Calu3 (cell line): ENCODE results near the gene GHRHR. TPM values are rescaled to one million over a fixed set of nuclear protein-coding genes. Genes with fewer than 3 reads are reported as not detected.

ENCODE experiments used
- BruUV-seq: library from RNA; stranded (reverse); fragments of 400-500 nt; replicated peaks from 2 replicates; lab custom pipeline; 2021; lab: Mats Ljungman, UMichigan
- CTCF ChIA-PET: fragments of 300-600 bp; sonication (Branson Sonifier 250); formaldehyde crosslinking; loops from one replicate; lab custom pipeline; 2022; ENCODE audit warnings: antibody characterized with exemption; lab: Charles Lee
- DNase-seq: peaks from one replicate; pipeline ENCODE4 v3.0.0; 2022
- H3K27ac Mint-ChIP-seq: one replicate; pipeline ENCODE4 v1.8.0; 2022; ENCODE audit warnings: mixed read lengths; ENCODE audit not compliant: unreplicated experiment
- H3K27me3 Mint-ChIP-seq: one replicate; pipeline ENCODE4 v1.8.0; 2022; ENCODE audit warnings: mixed read lengths; ENCODE audit not compliant: unreplicated experiment
- H3K36me3 Mint-ChIP-seq: one replicate; pipeline ENCODE4 v1.8.0; 2022; ENCODE audit warnings: mild to moderate bottlenecking, moderate library complexity, mixed read lengths; ENCODE audit not compliant: insufficient read depth, unreplicated experiment
- H3K4me1 Mint-ChIP-seq: one replicate; pipeline ENCODE4 v1.8.0; 2022; ENCODE audit warnings: mild to moderate bottlenecking, low read depth, mixed read lengths; ENCODE audit not compliant: unreplicated experiment
- H3K4me3 Mint-ChIP-seq: one replicate; pipeline ENCODE4 v1.8.0; 2022; ENCODE audit warnings: mild to moderate bottlenecking, low read depth, moderate library complexity, mixed read lengths; ENCODE audit not compliant: unreplicated experiment
- H3K9me3 Mint-ChIP-seq: one replicate; pipeline ENCODE4 v1.8.0; 2022; ENCODE audit warnings: low read depth, mixed read lengths; ENCODE audit not compliant: unreplicated experiment
- intact Hi-C: fragments of 100-400 bp; cut with micrococcal nuclease; formaldehyde crosslinking; loops from one replicate; pipeline ENCODE4 v1.10.0; 2022; ENCODE audit not compliant: unreplicated experiment
- total RNA-seq: library from RNA; stranded (reverse); gene quantifications from 2 replicates; pipeline ENCODE4 v1.2.3, GENCODE V29; 2022
- TF ChIP-seq, protein P1 (sequence below): fragments of 200-600 bp; IDR thresholded peaks from one replicate; pipeline ENCODE4 v1.8.0; 2022; ENCODE audit warnings: antibody characterized with exemption; ENCODE audit not compliant: unreplicated experiment

GHRHR gene
- total RNA-seq, 1 experiment from 2014 or later: not detected

DNA sequence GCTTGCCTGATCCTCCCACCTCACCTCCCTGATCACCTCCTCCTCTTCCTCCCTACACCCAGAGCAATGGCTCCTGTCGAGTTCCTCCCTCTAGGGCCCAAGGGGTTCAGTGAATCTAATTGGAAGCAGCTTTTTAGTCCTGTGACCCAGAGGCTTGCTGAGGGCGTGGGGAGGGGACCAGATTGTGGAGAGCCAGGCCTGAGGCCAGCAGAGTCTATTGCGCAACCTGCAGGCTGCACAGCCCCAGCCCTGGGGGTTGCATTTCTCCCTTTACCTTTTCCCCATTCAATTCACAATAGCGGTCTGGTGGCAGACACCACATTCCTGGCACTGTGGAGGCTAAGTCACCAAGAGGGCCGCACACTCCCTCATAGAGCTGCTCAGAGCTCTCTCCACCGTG lies 32.5 kb downstream of the GHRHR start:
- TF ChIP-seq, protein P1, sequence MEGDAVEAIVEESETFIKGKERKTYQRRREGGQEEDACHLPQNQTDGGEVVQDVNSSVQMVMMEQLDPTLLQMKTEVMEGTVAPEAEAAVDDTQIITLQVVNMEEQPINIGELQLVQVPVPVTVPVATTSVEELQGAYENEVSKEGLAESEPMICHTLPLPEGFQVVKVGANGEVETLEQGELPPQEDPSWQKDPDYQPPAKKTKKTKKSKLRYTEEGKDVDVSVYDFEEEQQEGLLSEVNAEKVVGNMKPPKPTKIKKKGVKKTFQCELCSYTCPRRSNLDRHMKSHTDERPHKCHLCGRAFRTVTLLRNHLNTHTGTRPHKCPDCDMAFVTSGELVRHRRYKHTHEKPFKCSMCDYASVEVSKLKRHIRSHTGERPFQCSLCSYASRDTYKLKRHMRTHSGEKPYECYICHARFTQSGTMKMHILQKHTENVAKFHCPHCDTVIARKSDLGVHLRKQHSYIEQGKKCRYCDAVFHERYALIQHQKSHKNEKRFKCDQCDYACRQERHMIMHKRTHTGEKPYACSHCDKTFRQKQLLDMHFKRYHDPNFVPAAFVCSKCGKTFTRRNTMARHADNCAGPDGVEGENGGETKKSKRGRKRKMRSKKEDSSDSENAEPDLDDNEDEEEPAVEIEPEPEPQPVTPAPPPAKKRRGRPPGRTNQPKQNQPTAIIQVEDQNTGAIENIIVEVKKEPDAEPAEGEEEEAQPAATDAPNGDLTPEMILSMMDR: no peak
- Mint-ChIP-seq H3K27ac (no peak overlapping the region), H3K4me3 (no peak overlapping the region), H3K9me3 (no peaks in the 10 kb centered on the region), H3K4me1 (no peaks in the 10 kb centered on the region), H3K27me3 (peaks cover 55% of the 10 kb centered on the region), H3K36me3 (no peaks in the 10 kb centered on the region)
- no TSS peak for BruUV-seq
- CTCF ChIA-PET: interaction anchor here (1.0 to 1.3 kb wide), 2 partner anchors 11 to 126 kb away, joined by 3 read pairs; no protein-coding TSS in a partner anchor
- intact Hi-C loops: no loop called here
- no peak for DNase-seq

- CTCF ChIA-PET: interaction anchor here (0.6 to 0.9 kb wide), 2 partner anchors 31 to 99 kb away, joined by 3 to 7 read pairs; no protein-coding TSS in a partner anchor
Measured at GRCh38 chr7:30996883-30997282, 33.1 kb downstream of the GHRHR start.

DNA sequence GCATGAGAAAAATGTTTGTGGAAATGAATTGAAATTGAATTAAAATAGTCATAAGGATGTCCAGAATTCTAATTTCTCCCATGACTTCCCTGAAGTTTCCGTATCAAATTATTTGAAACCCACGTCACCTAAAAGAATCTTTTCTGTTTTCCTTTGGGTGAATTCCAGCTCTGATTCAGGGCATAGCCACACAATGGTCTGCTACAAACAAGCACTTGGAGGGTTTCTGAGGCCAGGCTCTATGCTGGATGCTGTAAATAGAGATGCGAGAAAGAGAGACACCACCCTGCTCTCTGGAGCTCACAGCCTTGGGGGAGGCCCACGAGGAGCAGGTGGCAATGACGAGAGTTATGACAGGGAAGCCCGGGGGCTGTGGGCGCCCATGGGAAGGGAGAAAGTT lies 33.6 kb downstream of the GHRHR start:
- CTCF ChIA-PET: interaction anchor here (0.6 to 0.9 kb wide), 2 partner anchors 31 to 100 kb away, joined by 3 to 7 read pairs; no protein-coding TSS in a partner anchor
- Mint-ChIP-seq H3K36me3 (no peaks in the 10 kb centered on the region), H3K27ac (no peak overlapping the region), H3K27me3 (peaks cover 61% of the 10 kb centered on the region), H3K4me3 (no peak overlapping the region), H3K4me1 (no peaks in the 10 kb centered on the region), H3K9me3 (no peaks in the 10 kb centered on the region)
- TF ChIP-seq, protein P1: no peak
- DNase-seq: no peak
- intact Hi-C loops: no loop called here
- no TSS peak for BruUV-seq

More at GRCh38 chr7:30996883-30997282, 33.1 kb downstream of the GHRHR start:
- Mint-ChIP-seq H3K4me1 (no peaks in the 10 kb centered on the region), H3K36me3 (no peaks in the 10 kb centered on the region), H3K9me3 (no peaks in the 10 kb centered on the region), H3K4me3 (no peak overlapping the region), H3K27ac (no peak overlapping the region), H3K27me3 (peaks cover 57% of the 10 kb centered on the region)
- BruUV-seq: no TSS peak
- intact Hi-C loops: no loop called here
- TF ChIP-seq, protein P1: no peak
- peak; percentile 27 for DNase-seq

- TF ChIP-seq, protein P1: no peak
- CTCF ChIA-PET: no interaction called here
- BruUV-seq: no TSS peak
Measured at GRCh38 chr7:30998180-30998579, 34.4 kb downstream of the GHRHR start.

More at GRCh38 chr7:30998180-30998579, 34.4 kb downstream of the GHRHR start:
- Mint-ChIP-seq H3K27me3 (peaks cover 70% of the 10 kb centered on the region), H3K4me3 (no peak overlapping the region), H3K36me3 (no peaks in the 10 kb centered on the region), H3K9me3 (no peaks in the 10 kb centered on the region), H3K4me1 (no peaks in the 10 kb centered on the region), H3K27ac (no peak overlapping the region)
- DNase-seq: no peak
- intact Hi-C loops: no loop called here
